ENCODE data around the gene SH3PXD2A.

GRCh38 chr10:103778358-103779139 lies 76.8 kb downstream of the SH3PXD2A start:
- no peak for TF ChIP-seq CEBPB (IDR thresholded peaks at IDR 0.05; ENCODE audit: low read depth, low read length)
- no peak for TF ChIP-seq CTCF (conservative IDR thresholded peaks at IDR 0.05; ENCODE audit: low read depth, low read length)
- TF ChIP-seq POLR2A (IDR thresholded peaks at IDR 0.05; ENCODE audit: low read depth, low read length) = no peak
- TF ChIP-seq BHLHE40 (IDR thresholded peaks at IDR 0.05; ENCODE audit: low read depth, low read length) = no peak
- TF ChIP-seq RCOR1 (IDR thresholded peaks at IDR 0.05; ENCODE audit: insufficient replicate concordance, low read length) = no peak
- no peak for TF ChIP-seq RFX5 (IDR thresholded peaks at IDR 0.05; ENCODE audit: low read depth, low read length)
- TF ChIP-seq RAD21 (IDR thresholded peaks at IDR 0.05; ENCODE audit: low read length) = no peak
- no peak for TF ChIP-seq FOS (IDR thresholded peaks at IDR 0.05; ENCODE audit: low read depth, low read length)
- TF ChIP-seq CHD1 (IDR thresholded peaks at IDR 0.05; ENCODE audit: low read depth, low read length) = no peak
- no peak for TF ChIP-seq MXI1 (IDR thresholded peaks at IDR 0.05; ENCODE audit: borderline replicate concordance, low read depth, low read length)
- no peak for TF ChIP-seq ELK1 (IDR thresholded peaks at IDR 0.05; ENCODE audit: borderline replicate concordance, low read depth, low read length)
- no peak for TF ChIP-seq USF2 (IDR thresholded peaks at IDR 0.05; ENCODE audit: low read depth, low read length)
